H1 (cell line): ENCODE results near the gene SPHK1. TPM values are rescaled to one million over a fixed set of nuclear protein-coding genes. Genes with fewer than 3 reads are reported as not detected.

ENCODE experiments used
- CTCF ChIA-PET: fragments of 300-600 bp; sonication (Branson Sonifier 250); formaldehyde crosslinking; loops from one replicate; lab custom pipeline; 2021; ENCODE audit not compliant: partially characterized antibody; lab: Charles Lee
- POLR2A ChIA-PET: fragments of 300-600 bp; sonication (Branson Sonifier 250); formaldehyde crosslinking; loops from one replicate; lab custom pipeline; 2021; ENCODE audit warnings: inconsistent platforms; ENCODE audit not compliant: partially characterized antibody; lab: Charles Lee
- DNase-seq, 2 experiments: peaks; one replicate each; pipeline versions ENCODE4 v3.0.0 to v3.0.0-alpha.2; 2010 to 2022; ENCODE audit warnings: low spot score in 2 of 2, low read depth in 1 of 2, mixed read lengths in 1 of 2
- FAIRE-seq: peaks from 2 replicates; lab custom pipeline; 2011; peaks lifted over from hg19 to GRCh38; lab: Jason Lieb, UNC
- H2AFZ ChIP-seq: 2 replicates; pipeline ENCODE4 v1.8.1; 2012; ENCODE audit warnings: low read length, inconsistent platforms
- H2AK5ac ChIP-seq: 2 replicates; pipeline ENCODE4 v1.6.1; 2013; ENCODE audit warnings: low read depth, low read length
- H2BK120ac ChIP-seq: replicated peaks from 2 replicates; pipeline ENCODE3; 2013; ENCODE audit warnings: low read depth, low read length, inconsistent platforms
- H2BK12ac ChIP-seq: 2 replicates; pipeline ENCODE4 v1.6.1; 2013; ENCODE audit warnings: low read depth, low read length
- H2BK15ac ChIP-seq: 2 replicates; pipeline ENCODE4 v1.6.1; 2013; ENCODE audit warnings: low read length
- H2BK20ac ChIP-seq: 2 replicates; pipeline ENCODE4 v1.6.1; 2013; ENCODE audit warnings: low read length
- H2BK5ac ChIP-seq: 2 replicates; pipeline ENCODE4 v1.6.1; 2013; ENCODE audit warnings: low read depth, low read length
- H3K14ac ChIP-seq: 2 replicates; pipeline ENCODE4 v1.6.1; 2013; ENCODE audit warnings: inconsistent platforms; ENCODE audit not compliant: insufficient read length
- H3K18ac ChIP-seq: 2 replicates; pipeline ENCODE4 v1.6.1; 2013; ENCODE audit warnings: low read length; ENCODE audit errors: extremely low read depth
- H3K23ac ChIP-seq: 2 replicates; pipeline ENCODE4 v1.6.1; 2013; ENCODE audit warnings: inconsistent platforms; ENCODE audit not compliant: insufficient read length
- H3K23me2 ChIP-seq: 2 replicates; pipeline ENCODE4 v1.6.1; 2013; ENCODE audit warnings: low read depth, low read length
- H3K27ac ChIP-seq: 2 replicates; pipeline ENCODE4 v1.6.1; 2011; ENCODE audit warnings: low read depth, low read length, inconsistent platforms
- H3K27me3 ChIP-seq, 4 experiments: replicated peaks in 1 of 4; 1 replicate in 1 of 4; 2 replicates in 3 of 4; pipeline versions ENCODE4 v1.6.1 to v1.8.1; 2011 to 2013; ENCODE audit warnings: low read length in 3 of 4, mild to moderate bottlenecking in 3 of 4, inconsistent platforms in 2 of 4, mixed read lengths in 2 of 4, moderate library complexity in 1 of 4; ENCODE audit not compliant: control insufficient read depth in 3 of 4, insufficient read depth in 3 of 4; ENCODE audit errors: extremely low read depth in 1 of 4
- H3K36me3 ChIP-seq, 4 experiments: 2 replicates each; pipeline versions ENCODE4 v1.6.1 to v1.8.1; 2011 to 2013; ENCODE audit warnings: mild to moderate bottlenecking in 4 of 4, low read length in 3 of 4, moderate library complexity in 2 of 4, control low read depth in 1 of 4, inconsistent platforms in 1 of 4; ENCODE audit not compliant: insufficient read depth in 4 of 4, control insufficient read depth in 2 of 4
- H3K4ac ChIP-seq: replicated peaks from 2 replicates; pipeline ENCODE3; 2013; ENCODE audit warnings: low read length, low read depth, mixed read lengths, inconsistent platforms; ENCODE audit not compliant: insufficient read length
- H3K4me1 ChIP-seq, 4 experiments: replicated peaks in 1 of 4; 1 replicate in 1 of 4; 2 replicates in 3 of 4; pipeline versions ENCODE4 v1.6.1 to v1.8.1; 2011 to 2013; ENCODE audit warnings: low read length in 3 of 4, inconsistent platforms in 2 of 4, mixed read lengths in 1 of 4; ENCODE audit not compliant: insufficient read depth in 4 of 4, control insufficient read depth in 3 of 4
- H3K4me2 ChIP-seq, 2 experiments: 2 replicates each; pipeline versions ENCODE4 v1.6.1 to v1.8.1; 2011 to 2013; ENCODE audit warnings: low read depth in 2 of 2, low read length in 2 of 2, control low read depth in 1 of 2, inconsistent platforms in 1 of 2, mild to moderate bottlenecking in 1 of 2; ENCODE audit not compliant: insufficient read depth in 1 of 2
- H3K4me3 ChIP-seq, 4 experiments: fragments of 200-600, 300-600 bp in 1 of 4; sonication (generic), shearing (Covaris generic), sonication (Bioruptor Twin) in 1 of 4; 2 replicates each; pipeline versions ENCODE4 v1.5.1 to v1.8.1; 2011 to 2016; ENCODE audit warnings: low read length in 4 of 4, low read depth in 3 of 4, control low read depth in 2 of 4, inconsistent platforms in 2 of 4, mild to moderate bottlenecking in 2 of 4, mixed read lengths in 1 of 4, moderate library complexity in 1 of 4; ENCODE audit not compliant: insufficient read depth in 2 of 4; ENCODE audit errors: extremely low read depth in 1 of 4
- H3K56ac ChIP-seq: replicated peaks from 2 replicates; pipeline ENCODE3; 2013; ENCODE audit warnings: low read depth, mild to moderate bottlenecking, mixed read lengths, low read length, inconsistent platforms; ENCODE audit not compliant: insufficient read length
- H3K79me1 ChIP-seq: 2 replicates; pipeline ENCODE4 v1.6.1; 2013; ENCODE audit warnings: low read depth, low read length, control low read depth
- H3K79me2 ChIP-seq, 2 experiments: 2 replicates each; pipeline versions ENCODE4 v1.6.1 to v1.8.1; 2012 to 2013; ENCODE audit warnings: low read length in 2 of 2, mild to moderate bottlenecking in 2 of 2, inconsistent platforms in 1 of 2; ENCODE audit not compliant: insufficient read depth in 2 of 2, control insufficient read depth in 1 of 2
- H3K9ac ChIP-seq, 4 experiments: replicated peaks in 1 of 4; 1 replicate in 1 of 4; 2 replicates in 3 of 4; pipeline versions ENCODE4 v1.6.1 to v1.8.1; 2011 to 2013; ENCODE audit warnings: low read depth in 3 of 4, low read length in 3 of 4, control low read depth in 2 of 4, mild to moderate bottlenecking in 2 of 4, moderate library complexity in 2 of 4, inconsistent platforms in 1 of 4; ENCODE audit errors: extremely low read depth in 1 of 4
- H3K9me3 ChIP-seq, 2 experiments: 2 replicates each; pipeline versions ENCODE4 v1.6.1 to v1.8.1; 2012 to 2013; ENCODE audit warnings: mild to moderate bottlenecking in 2 of 2, moderate library complexity in 2 of 2, control low read depth in 1 of 2, inconsistent platforms in 1 of 2, low read depth in 1 of 2, low read length in 1 of 2, mixed read lengths in 1 of 2; ENCODE audit not compliant: insufficient read depth in 2 of 2
- H4K20me1 ChIP-seq, 2 experiments: replicated peaks in 1 of 2; 2 replicates each; pipeline versions ENCODE3 to v1.8.1; 2011 to 2013; ENCODE audit warnings: inconsistent platforms in 2 of 2, low read length in 2 of 2, mild to moderate bottlenecking in 1 of 2; ENCODE audit not compliant: insufficient read depth in 2 of 2, control insufficient read depth in 1 of 2
- H4K5ac ChIP-seq: 2 replicates; pipeline ENCODE4 v1.6.1; 2013; ENCODE audit warnings: low read length, low read depth, mixed read lengths, inconsistent platforms; ENCODE audit not compliant: insufficient read length
- H4K8ac ChIP-seq: 2 replicates; pipeline ENCODE4 v1.8.0; 2013; ENCODE audit warnings: mild to moderate bottlenecking, moderate library complexity, low read length, inconsistent platforms; ENCODE audit not compliant: insufficient read depth; ENCODE audit errors: extremely low read depth
- H4K91ac ChIP-seq: replicated peaks from 2 replicates; pipeline ENCODE3; 2013; ENCODE audit warnings: low read length, mixed read lengths, inconsistent platforms; ENCODE audit not compliant: insufficient read length
- BACH1 ChIP-seq: IDR thresholded peaks from 2 replicates; pipeline ENCODE4 v1.6.1; 2012; ENCODE audit warnings: low read length, improper control_type of control experiment
- BCL11A ChIP-seq, 2 experiments: IDR thresholded peaks; one replicate each; pipeline ENCODE4 v1.6.1; 2011; ENCODE audit warnings: low read depth in 2 of 2, low read length in 2 of 2, mild to moderate bottlenecking in 2 of 2
- CBX5 ChIP-seq: fragments of 300-800, 300-1000 bp; sonication (generic); IDR thresholded peaks from 2 replicates; pipeline ENCODE4 v1.7.1; 2016; ENCODE audit warnings: antibody characterized with exemption, low read length, low read depth
- CHD2 ChIP-seq: IDR thresholded peaks from 2 replicates; pipeline ENCODE4 v1.6.1; 2012; ENCODE audit warnings: low read length, improper control_type of control experiment
- GTF2F1 ChIP-seq: IDR thresholded peaks from 2 replicates; pipeline ENCODE4 v1.6.1; 2012; ENCODE audit warnings: low read depth, low read length, improper control_type of control experiment, borderline replicate concordance
- KDM1A ChIP-seq: fragments of 200-600, 300-600 bp; sonication (generic); IDR thresholded peaks from 2 replicates; pipeline ENCODE4 v1.7.1; 2016; ENCODE audit warnings: mild to moderate bottlenecking, low read length, borderline replicate concordance
- KDM4A ChIP-seq: IDR thresholded peaks from one replicate; pipeline ENCODE4 v1.7.1; 2012; ENCODE audit warnings: low read depth, mild to moderate bottlenecking, moderate library complexity, low read length, inconsistent platforms; ENCODE audit not compliant: severe bottlenecking
- NANOG ChIP-seq: IDR thresholded peaks from 2 replicates; pipeline ENCODE4 v1.6.1; 2011; ENCODE audit warnings: low read length, low read depth, mild to moderate bottlenecking, inconsistent platforms; ENCODE audit not compliant: insufficient read depth, poor library complexity, severe bottlenecking
- RBBP5 ChIP-seq: IDR thresholded peaks from 2 replicates; pipeline ENCODE4 v1.7.1; 2012; ENCODE audit warnings: low read depth, mild to moderate bottlenecking, inconsistent platforms, low read length, moderate library complexity, borderline replicate concordance
- SIX5 ChIP-seq: IDR thresholded peaks from 2 replicates; pipeline ENCODE4 v1.6.1; 2011; ENCODE audit warnings: mild to moderate bottlenecking, low read depth, low read length
- SP1 ChIP-seq: IDR thresholded peaks from 2 replicates; pipeline ENCODE4 v1.6.1; 2011; ENCODE audit warnings: low read depth, low read length
- USF2 ChIP-seq: IDR thresholded peaks from 2 replicates; pipeline ENCODE4 v1.6.1; 2011; ENCODE audit warnings: low read length, improper control_type of control experiment
- WGBS, 2 experiments: shearing (Covaris generic) in 1 of 2; methylation state at CpG; one replicate each; pipeline versions ENCODE4 v1.1.6 to v1.1.7; 2013 to 2015; ENCODE audit warnings: low lambda C conversion rate in 2 of 2, mixed read lengths in 2 of 2, inconsistent platforms in 1 of 2, low coverage in 1 of 2, missing lambda C conversion rate in 1 of 2; ENCODE audit not compliant: insufficient replicate concordance in 2 of 2, insufficient coverage in 1 of 2, insufficient read length in 1 of 2; ENCODE audit errors: extremely low coverage in 1 of 2, missing lambda C conversion rate in 1 of 2; 5-methylcytosine and 5-hydroxymethylcytosine counted together
- polyA plus RNA-seq, 7 experiments: library from polyadenylated mRNA; depleted of rRNA in 3 of 7; stranded (reverse) in 5 of 7; unstranded in 2 of 7; fragments of >200 nt in 5 of 7; fragments of 200-250 nt in 2 of 7; gene quantifications; 1 replicate in 5 of 7; 2 replicates in 1 of 7; 4 replicates in 1 of 7; pipeline versions ENCODE4 v1.2.1 to v1.2.3, GENCODE V29; 2011 to 2013; ENCODE audit warnings: missing spikeins in 2 of 7, mixed read lengths in 2 of 7
- total RNA-seq: library from RNA; stranded (reverse); fragmentation: NEBNext Ultra II Directional; extraction: Animal tissue kit (Norgen Biotek cat#: 25700); gene quantifications from 2 replicates; pipeline ENCODE4 v1.2.1, GENCODE V29; 2021

The SPHK1 gene
- total and polyA plus RNA-seq, 2 of the 8 experiments (the other 6 are each of a cell fraction or from before 2014, with no cell fraction given): 2.4 TPM

- Histone ChIP-seq H3K9ac (no peak overlapping the region), H4K91ac (peak overlapping the region; percentile 17), H3K4me3 (no peak overlapping the region), H3K4me2 (no peak overlapping the region), H3K4me1 (peaks cover 0 to 14% (median 5%) of the 10 kb centered on the region in 4 experiments; a peak in 6 of 7 replicates), H2BK120ac (no peak overlapping the region), H3K79me2 (peaks cover 6 to 87% of the 10 kb centered on the region in 2 experiments; a peak in 3 of 4 replicates), H3K23me2 (no peaks in the 10 kb centered on the region), H3K27ac (no peak overlapping the region), H2BK12ac (no peak overlapping the region), H3K27me3 (no peaks in the 10 kb centered on the region), H4K5ac (no peak overlapping the region), H3K18ac (no peak overlapping the region), H4K20me1 (peaks cover 17 to 27% of the 10 kb centered on the region in 2 experiments), H2AK5ac (no peak overlapping the region), H2BK15ac (no peak overlapping the region), H3K36me3 (0 out of 8 replicates have a peak, but pooled peaks cover 0 to 4% (median 0%) of the 10 kb centered on the region in 4 experiments), H3K23ac (no peak overlapping the region), H3K56ac (no peak overlapping the region), H2BK20ac (no peak overlapping the region), H3K79me1 (peaks cover 33% of the 10 kb centered on the region), H2BK5ac (no peak overlapping the region), H3K14ac (no peak overlapping the region), H3K4ac (no peak overlapping the region), H3K9me3 (no peaks in the 10 kb centered on the region), H4K8ac (no peak overlapping the region; the same call in 1 of the 2 replicates), H2AFZ (no peak overlapping the region)
- WGBS, 2 experiments: 91% methylated on average over 17 of the region's 17 CpGs; no CpG with 5 or more reads in 1 of the 2 experiments
- no peak for DNase-seq
- no peak for FAIRE-seq
- POLR2A ChIA-PET: interaction anchor here (1.4 to 2.0 kb wide), 2 partner anchors 8 to 15 kb away, joined by 3 to 5 read pairs; no protein-coding TSS in a partner anchor
- CTCF ChIA-PET: interaction anchor here (0.8 to 1.4 kb wide), 3 partner anchors 12 to 24 kb away, joined by 3 to 4 read pairs (median 3); no protein-coding TSS in a partner anchor
- no peak for TF ChIP-seq BACH1
- no peak for TF ChIP-seq KDM1A
- no peak for TF ChIP-seq BCL11A (IDR thresholded peaks at IDR 0.05; ENCODE audit: low read depth in 2 of 2, low read length in 2 of 2)
- no peak for TF ChIP-seq KDM4A
- no peak for TF ChIP-seq SP1
- no peak for TF ChIP-seq RBBP5
- no peak for TF ChIP-seq GTF2F1
- TF ChIP-seq USF2: no peak
- TF ChIP-seq NANOG: no peak
- no peak for TF ChIP-seq SIX5
- no peak for TF ChIP-seq CBX5
- no peak for TF ChIP-seq CHD2
Measured at GRCh38 chr17:76419576-76420260, 35.3 kb downstream of the SPHK1 start.
